Suprapubic skin (tissue), 2 donors: ENCODE results near the gene STX5.

Experiments
- EP300 ChIP-seq: sonication (generic); formaldehyde crosslinking; IDR thresholded peaks from one replicate; pipeline ENCODE4 v1.6.1; 2017; ENCODE audit warnings: antibody characterized with exemption
- POLR2A ChIP-seq, 2 donors: fragments of 450-650 bp; IDR thresholded peaks; one replicate each; pipeline ENCODE4 v1.6.1; 2017; ENCODE audit warnings: antibody characterized with exemption in 2 of 2, mild to moderate bottlenecking in 2 of 2, moderate library complexity in 2 of 2

GRCh38 chr11:62850911-62851806 is 19.3 kb upstream of the STX5 start:
- TF ChIP-seq POLR2A (IDR thresholded peaks at IDR 0.05) (no peak), EP300 (no peak)
